HG03060 (cell line): ENCODE measurements around the gene STXBP5L.
"Not testable (repeated sequence)": the region's sequence is repeated elsewhere in the genome, so short reads cannot be mapped to it uniquely, and the experiment has no call there.

Source experiments
- ATAC-seq: cut with Tn5 transposase; IDR thresholded peaks from one replicate; pipeline ENCODE4 v1.9.1; 2021; ENCODE audit warnings: low read depth, moderate number of reproducible peaks; ENCODE audit not compliant: unreplicated experiment

Gene STXBP5L

DNA sequence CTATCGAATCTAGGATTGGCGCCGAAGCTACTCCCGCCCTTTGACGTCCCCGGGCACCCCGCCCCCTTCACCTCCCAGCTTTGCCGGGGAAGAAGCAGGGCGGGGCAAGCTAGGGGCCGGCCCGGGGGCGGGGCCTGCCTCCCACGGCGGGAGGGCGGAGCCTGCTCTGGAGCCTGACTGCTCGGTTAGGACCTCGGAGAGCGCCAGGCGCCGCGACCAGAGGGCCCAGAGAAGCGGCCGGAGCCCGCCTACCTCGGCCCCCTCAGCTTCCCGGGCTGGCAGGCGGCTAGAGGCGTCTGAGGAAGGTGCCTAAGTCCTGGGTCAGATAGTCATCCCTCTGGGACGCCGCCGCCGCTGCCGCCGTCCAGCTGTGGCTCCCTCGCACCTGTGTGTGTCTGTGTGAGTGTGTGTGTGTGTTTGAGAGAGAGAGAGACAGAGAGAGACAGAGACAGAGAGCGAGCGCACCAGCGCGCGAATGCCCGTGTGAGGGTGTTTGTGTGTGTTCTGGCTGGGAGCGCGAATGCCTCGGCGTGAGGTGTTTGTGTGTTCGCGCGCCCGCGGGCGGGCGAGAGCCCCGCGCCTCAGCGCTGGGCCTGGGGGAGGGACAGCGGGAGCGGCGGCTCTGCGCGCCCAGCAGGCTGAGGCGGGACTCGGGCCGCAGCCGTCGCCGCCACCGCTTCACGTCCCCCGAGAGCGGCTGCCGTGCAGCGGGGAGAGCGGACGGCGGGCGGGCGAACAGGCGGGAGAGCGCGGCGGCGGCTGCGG lies at the start of gene STXBP5L:
TSS of gene STXBP5L (plus strand) at position 176 of the 765 bp plus-strand sequence. CDS start 1,374 bp downstream, outside the sequence.
- ATAC-seq = no peak

GRCh38 chr3:120858521-120858920 lies 49.5 kb upstream of the STXBP5L start:
- no peak for ATAC-seq

DNA sequence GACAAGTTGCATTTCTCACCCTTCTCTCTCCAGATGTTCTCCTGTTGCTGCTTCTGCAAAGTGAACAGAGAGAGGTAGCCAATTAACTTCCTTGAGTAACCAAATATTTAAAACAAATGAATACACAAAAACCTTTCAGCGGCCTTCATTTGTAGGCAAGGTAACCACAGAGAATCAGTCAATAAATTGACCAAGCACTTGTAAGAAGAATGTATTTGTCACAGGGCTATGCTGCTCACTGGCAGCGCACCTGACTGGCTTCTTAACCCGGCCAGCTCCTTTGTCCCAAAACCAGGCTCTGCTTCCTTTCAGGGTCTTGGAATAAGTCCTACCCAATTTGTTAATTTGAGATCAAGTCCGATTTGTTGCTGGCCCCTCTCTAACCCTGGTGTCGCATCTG lies 43.5 kb upstream of the STXBP5L start:
- ATAC-seq = no peak

DNA sequence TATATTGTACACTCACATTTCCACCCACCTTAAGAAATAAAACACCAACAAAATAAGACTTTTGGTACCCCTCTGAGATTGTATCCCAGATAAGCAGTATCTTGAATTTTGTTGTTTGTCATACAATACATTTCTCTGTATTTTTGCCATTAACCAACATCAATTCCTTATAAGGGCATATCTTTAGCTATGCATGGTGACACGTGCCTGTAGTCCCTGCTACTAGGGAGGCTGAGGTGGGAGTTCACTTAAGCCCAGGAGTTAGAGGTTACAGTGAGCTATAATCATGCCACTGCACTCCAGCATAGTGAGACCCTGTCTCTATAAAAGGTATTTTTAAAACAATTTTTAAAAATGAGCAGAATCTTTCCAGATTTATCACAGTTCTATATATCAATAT lies 32.5 kb upstream of the STXBP5L start:
- ATAC-seq = no peak

- no peak for ATAC-seq
Measured at GRCh38 chr3:120875989-120876388, 32.0 kb upstream of the STXBP5L start.

- ATAC-seq = no peak
Measured at GRCh38 chr3:120879411-120879810, 28.6 kb upstream of the STXBP5L start.

- no peak for ATAC-seq
Measured at GRCh38 chr3:120892921-120893320, 15.1 kb upstream of the STXBP5L start.

DNA sequence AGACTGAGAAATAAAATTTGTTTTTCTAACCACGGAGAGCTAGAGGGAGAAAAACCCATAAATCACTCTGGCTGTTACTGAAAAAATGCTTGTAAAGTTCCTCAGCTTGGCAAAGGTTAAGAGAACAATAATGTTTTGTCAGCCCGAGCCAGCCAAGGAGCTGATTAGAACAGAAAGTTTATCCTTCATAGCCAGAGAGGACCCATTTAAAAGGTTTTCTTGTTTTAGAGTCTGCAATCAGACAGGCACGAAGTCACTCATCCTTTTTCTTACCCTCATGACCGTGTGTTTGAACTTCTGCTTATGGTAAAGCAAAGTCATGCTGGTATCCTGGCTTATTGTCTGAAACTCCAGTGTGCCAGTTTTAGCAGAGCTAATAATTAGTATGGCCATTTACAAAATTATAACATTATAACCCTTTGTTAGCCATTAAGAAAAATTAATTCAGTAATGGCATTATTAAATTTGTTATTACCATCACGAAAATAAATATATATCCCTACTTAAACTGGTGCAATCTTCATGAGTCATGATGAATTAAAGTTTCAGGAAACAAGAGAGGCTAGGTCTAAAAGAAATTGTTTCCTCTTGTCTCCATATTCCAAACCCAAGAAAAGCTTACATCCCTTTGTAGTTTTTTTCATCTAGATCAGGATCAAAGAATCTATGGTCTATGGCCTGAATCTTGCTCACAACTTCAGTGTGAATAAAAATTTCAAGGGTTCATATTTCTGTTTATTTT lies 13.5 kb upstream of the STXBP5L start:
- no peak for ATAC-seq

DNA sequence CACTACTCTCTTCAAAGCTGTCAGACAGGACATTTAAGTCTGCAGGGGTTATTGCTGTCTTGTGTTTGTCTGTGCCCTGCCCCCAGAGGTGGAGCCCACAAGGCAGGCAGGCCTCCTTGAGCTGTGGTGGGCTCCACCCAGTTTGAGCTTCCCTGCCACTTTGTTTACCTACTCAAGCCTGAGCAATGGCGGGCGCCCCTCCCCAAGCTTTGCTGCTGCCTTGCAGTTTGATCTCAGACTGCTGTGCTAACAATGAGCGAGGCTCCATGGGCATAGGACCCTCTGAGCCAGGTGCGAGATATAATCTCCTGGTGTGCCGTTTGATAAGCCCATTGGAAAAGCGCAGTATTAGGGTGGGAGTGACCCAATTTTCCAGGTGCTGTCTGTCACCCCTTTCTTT lies 6.3 kb upstream of the STXBP5L start:
- not testable (repeated sequence) for ATAC-seq

DNA sequence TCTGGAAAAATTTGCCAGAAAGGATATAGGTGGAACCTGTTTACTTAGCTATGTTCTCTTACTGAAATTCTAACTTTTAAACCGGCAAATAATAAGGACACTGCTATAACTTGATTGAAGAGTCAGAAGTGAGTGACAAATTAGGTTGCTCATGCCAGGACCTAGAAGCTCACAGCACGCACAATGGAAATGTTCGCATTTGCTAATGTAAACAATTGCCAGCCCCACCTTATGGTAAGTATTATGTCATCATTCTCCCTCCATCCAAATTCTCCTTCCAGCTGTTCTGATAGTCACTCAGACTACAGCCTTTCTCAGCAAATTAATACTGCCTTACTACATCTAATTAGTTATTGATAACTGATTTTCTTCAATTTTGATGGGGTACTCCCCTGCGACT lies 4.8 kb upstream of the STXBP5L start:
- ATAC-seq = no peak

- ATAC-seq = no peak
Measured at GRCh38 chr3:120907659-120908029, 361 bp upstream of the STXBP5L start.

DNA sequence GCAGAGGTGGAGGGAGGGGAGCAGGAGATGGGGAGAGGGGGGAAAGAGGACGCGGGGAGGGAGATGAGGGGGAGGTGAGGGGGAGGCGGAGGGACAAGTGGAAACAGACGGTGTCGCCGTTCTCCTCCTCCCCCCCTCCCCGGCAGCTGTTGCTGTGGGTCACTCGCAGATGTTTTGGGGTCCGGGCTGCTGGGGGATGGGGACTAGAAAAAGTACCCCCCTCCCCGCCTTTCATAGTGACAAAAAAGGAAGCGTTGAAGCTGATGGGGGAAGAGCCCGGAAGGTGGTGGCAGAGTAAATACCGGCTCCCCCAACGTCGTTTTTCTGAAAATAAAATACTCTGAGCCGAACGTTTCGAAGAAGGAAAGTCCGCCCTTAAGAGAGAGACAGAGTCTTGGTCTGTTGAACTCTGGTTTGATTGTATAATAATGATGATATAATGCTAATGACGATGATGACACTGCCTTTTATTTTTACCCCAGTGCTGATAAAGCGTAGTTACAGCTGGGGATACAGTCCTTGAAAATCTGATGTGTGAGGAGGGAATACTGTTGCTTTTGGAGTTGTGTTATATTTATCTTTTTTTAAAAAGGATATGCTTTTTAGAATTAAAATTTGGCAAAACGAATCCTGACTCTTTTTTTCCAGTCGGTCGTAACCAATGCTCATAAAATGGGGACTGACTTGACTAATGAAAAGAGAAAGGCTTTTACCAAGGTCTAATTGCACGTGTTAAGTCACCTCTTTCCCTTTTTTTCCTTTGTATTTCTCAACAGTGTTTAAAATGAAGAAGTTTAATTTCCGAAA lies 993 bp downstream of the STXBP5L start:
- no peak for ATAC-seq

DNA sequence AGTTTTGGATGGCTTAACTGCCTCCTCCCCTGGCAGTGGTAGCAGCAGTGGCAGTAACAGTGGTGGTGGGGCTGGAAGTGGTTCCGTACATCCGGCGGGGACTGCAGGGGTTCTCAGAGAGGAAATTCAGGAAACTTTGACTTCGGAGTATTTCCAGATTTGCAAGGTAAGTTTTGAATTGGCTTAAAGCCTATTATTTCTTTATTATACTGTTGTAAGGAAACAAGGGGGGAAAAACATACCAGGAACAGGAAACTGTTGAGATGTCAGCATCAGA lies 1.5 kb downstream of the STXBP5L start:
- no peak for ATAC-seq

DNA sequence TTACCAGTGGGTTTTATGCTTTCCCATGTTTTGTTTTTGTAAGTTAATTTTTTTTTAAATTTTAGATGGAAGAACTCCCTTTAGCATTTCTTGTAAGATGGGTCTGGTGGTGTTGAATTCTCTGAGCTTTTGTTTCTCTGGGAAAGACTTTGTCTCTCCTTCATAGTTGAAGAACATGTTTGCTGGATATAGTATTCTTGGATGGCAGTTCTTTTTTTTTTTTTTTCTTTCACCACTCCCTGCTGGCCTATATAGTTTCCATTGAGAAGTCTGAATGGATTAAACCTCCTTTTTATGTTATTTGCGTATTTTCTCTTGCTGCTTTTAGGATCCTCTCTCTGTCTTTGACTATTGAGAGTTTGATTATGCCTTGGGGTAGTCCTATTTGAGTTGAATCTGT lies 18.1 kb downstream of the STXBP5L start:
- ATAC-seq = no peak

DNA sequence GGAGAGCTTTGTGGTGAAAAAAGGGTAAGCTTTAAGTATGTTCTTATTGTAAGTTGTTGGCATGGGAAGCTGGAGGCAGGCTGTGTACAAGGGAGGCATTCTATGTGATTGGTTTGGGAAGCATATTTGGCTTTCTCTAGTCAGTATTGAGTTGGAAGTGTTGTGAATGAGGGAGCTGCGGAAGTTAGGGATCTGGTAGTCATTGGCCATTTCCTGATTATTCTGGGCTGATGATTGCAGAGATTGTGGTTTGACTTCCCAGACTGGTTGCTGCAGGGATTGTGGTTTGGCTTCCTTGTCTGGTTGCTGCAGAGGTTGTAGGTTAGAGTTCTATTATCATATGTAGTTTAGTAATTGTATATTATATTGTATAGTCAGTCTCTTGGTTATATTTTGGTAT lies 21.0 kb downstream of the STXBP5L start:
- ATAC-seq = no peak

DNA sequence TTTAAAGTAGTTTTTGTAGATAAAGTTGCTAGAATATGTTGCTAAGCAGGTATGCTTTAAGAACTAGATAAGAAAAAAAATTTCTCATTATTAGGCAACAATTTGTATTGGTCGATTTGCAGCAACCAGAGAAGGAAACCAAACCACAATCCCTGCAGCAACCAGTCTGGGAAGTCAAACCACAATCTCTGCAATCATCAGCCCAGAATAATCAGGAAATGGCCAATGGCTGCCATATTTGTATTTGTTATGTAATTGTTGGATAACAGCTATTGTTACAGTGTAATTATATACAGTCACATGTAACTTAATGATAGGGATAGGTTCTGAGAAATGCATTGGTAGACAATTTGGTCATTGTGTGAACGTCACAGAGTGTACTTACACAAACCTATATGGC lies 23.6 kb downstream of the STXBP5L start:
- no peak for ATAC-seq

DNA sequence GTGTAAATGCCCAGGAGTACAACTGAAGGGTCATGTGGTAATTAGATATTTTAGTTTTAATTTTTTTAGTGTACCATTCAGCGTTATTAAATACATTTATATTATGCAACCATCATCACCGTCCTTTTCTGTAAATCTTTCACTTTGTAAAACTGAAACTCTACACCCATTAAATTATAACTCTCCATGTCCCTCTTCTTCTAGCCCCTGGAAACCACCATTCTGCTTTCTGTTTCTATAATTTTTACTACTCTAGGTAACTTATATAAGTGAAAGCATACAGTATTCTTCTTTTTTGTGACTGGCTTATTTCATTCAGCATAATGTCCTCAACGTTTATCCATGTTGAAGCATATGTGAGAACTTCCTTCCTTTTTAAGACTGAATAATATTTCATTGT lies 48.1 kb downstream of the STXBP5L start:
- no peak for ATAC-seq

DNA sequence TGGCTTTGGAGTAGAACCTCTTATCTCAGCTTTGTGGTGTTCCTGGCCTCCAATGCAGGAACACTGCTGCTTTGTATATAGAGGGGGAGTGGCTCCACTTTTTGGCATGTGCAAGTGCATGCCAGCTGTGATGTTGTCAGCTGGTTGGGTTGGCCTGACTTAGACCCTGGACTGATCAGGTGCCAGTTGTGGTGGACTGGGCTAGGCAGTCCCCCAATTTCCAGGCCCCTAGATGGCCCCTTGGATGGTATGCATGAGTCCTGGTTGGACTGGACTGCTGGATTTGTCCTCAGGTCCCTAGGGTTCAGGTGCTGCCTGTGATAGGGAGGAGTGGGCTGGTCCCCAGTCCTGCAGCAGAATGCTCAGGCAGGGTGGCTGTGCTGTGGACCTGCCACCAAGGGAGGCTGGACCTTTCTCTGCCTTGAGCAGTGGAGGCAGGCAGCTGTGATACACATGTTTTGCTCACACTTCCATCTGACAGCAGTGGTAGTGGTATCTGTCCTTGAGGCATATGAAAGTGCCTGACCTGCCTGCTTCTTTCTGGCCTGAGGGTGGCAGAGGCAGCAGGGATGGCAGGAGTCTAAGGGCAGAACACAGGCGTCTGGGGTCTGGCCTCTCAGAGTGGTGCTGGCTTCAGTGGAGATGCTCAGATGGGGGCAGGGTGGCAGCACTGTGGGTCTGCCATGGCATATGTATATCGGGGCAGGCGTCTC lies 74.8 kb downstream of the STXBP5L start:
- ATAC-seq = no peak

GRCh38 chr3:120983321-120983665 lies 75.3 kb downstream of the STXBP5L start:
- ATAC-seq = no peak

DNA sequence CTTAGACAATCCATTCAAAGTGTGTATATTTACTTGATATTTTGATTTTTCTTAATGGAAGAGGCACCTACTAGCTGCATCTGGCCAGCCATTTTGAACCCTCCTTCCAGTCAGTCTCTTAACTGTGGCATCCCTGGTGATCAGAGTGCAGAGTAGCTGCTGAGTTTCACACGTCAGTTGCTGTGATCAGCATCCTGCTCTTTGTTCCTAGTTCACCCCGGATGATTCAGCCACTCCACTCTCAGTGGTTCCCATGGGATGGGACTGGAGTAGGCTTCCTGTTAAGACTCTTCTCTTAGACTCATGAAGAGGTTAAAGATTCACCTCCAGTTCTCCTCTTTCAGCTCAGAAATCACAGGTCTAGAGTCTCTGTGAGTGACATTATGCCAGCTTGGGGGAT lies 75.8 kb downstream of the STXBP5L start:
- ATAC-seq = no peak

DNA sequence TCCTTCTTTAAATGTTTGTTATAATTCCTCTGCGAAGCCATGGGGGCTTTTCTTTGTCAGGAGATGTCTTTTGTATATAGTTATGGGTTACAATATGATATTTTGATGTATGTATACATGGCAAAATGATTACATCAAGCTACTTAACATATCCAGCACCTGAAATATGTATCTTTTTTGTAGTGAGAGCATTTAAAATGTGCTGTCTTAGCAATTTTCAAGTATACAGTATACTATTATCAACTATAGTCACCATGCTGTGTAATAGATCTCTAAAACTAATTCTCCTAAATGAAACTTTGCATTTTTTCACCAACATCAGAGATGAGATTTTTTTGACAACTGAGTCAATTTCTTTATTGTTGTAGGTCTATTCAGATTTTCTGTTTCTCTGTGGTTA lies 77.2 kb downstream of the STXBP5L start:
- no peak for ATAC-seq
